ENCODE results near the gene COPRS. TPM values are rescaled to one million over a fixed set of nuclear protein-coding genes. Genes with fewer than 3 reads are reported as not detected.

Gene COPRS
- total RNA-seq, 1 donor from 2014 or later: 27.0 TPM

- Mint-ChIP-seq H3K36me3 (ENCODE audit: low read depth) (no peaks in the 10 kb centered on the region), H3K4me1 (peaks cover 1% of the 10 kb centered on the region), H3K4me3 (no peak overlapping the region), H3K9me3 (no peaks in the 10 kb centered on the region), H3K27me3 (peaks cover 6% of the 10 kb centered on the region), H3K27ac (no peak overlapping the region)
- no peak for TF ChIP-seq CTCF (IDR thresholded peaks at IDR 0.05)
- DNase-seq: no peak
- CTCF ChIA-PET: no interaction called here
- no peak for ATAC-seq (ENCODE audit: low read depth)
- intact Hi-C loops (cut with micrococcal nuclease): no loop called here
- POLR2A ChIA-PET: no interaction called here
Observed at GRCh38 chr17:31807846-31808245, 51.2 kb downstream of the COPRS start.

- no peaks in the 10 kb centered on the region for H3K36me3 Mint-ChIP-seq (ENCODE audit: low read depth)
- DNase-seq (no peak), ATAC-seq (ENCODE audit: low read depth) (no peak)
- peaks cover 6% of the 10 kb centered on the region for H3K27me3 Mint-ChIP-seq
- POLR2A ChIA-PET: interaction anchor here (0.6 kb wide), 1 partner anchor 1021 kb away, joined by 8 read pairs; no protein-coding TSS in a partner anchor
- intact Hi-C loops (cut with micrococcal nuclease): no loop called here
- H3K9me3 Mint-ChIP-seq: no peaks in the 10 kb centered on the region
- H3K4me3 Mint-ChIP-seq: no peak overlapping the region
- H3K4me1 Mint-ChIP-seq: peaks cover 1% of the 10 kb centered on the region
- H3K27ac Mint-ChIP-seq: no peak overlapping the region
- no peak for TF ChIP-seq CTCF (IDR thresholded peaks at IDR 0.05)
- CTCF ChIA-PET: no interaction called here
Observed at GRCh38 chr17:31806921-31807320, 52.1 kb downstream of the COPRS start.

- no peaks in the 10 kb centered on the region for H3K27me3 Mint-ChIP-seq
- no peak overlapping the region for H3K4me3 Mint-ChIP-seq
- H3K36me3 Mint-ChIP-seq (ENCODE audit: low read depth): no peaks in the 10 kb centered on the region
- CTCF ChIA-PET: no interaction called here
- POLR2A ChIA-PET: no interaction called here
- no peak overlapping the region for H3K27ac Mint-ChIP-seq
- intact Hi-C loops (cut with micrococcal nuclease): no loop called here
- DNase-seq (no peak), ATAC-seq (ENCODE audit: low read depth) (no peak)
- H3K9me3 Mint-ChIP-seq: no peaks in the 10 kb centered on the region
- TF ChIP-seq CTCF (IDR thresholded peaks at IDR 0.05): no peak
- H3K4me1 Mint-ChIP-seq: peaks cover 1% of the 10 kb centered on the region
Observed at GRCh38 chr17:31803494-31804213, 55.4 kb downstream of the COPRS start.

- ChIA-PET POLR2A (no interaction called here), CTCF (no interaction called here)
- H3K9me3 Mint-ChIP-seq: no peaks in the 10 kb centered on the region
- peaks cover 1% of the 10 kb centered on the region for H3K4me1 Mint-ChIP-seq
- ATAC-seq (ENCODE audit: low read depth) (no peak), DNase-seq (no peak)
- intact Hi-C loops (cut with micrococcal nuclease): no loop called here
- no peaks in the 10 kb centered on the region for H3K27me3 Mint-ChIP-seq
- H3K27ac Mint-ChIP-seq: no peak overlapping the region
- TF ChIP-seq CTCF (IDR thresholded peaks at IDR 0.05): no peak
- no peak overlapping the region for H3K4me3 Mint-ChIP-seq
- H3K36me3 Mint-ChIP-seq (ENCODE audit: low read depth): no peaks in the 10 kb centered on the region
Observed at GRCh38 chr17:31802502-31802901, 56.5 kb downstream of the COPRS start.

Other genes starting within 250 kb of the COPRS start
- gene UTP6, start 42.5 kb upstream of the COPRS start, total RNA-seq: 117 and 124 TPM in 2 replicates
- 36.2 and 38.2 TPM in 2 replicates for gene SUZ12, start 77.8 kb upstream of the COPRS start, total RNA-seq
- gene LRRC37B, start 148.1 kb upstream of the COPRS start, total RNA-seq: 13.8 and 19.5 TPM in 2 replicates

All from activated B cell treated with CpG ODN at 0.5 μM for 24 hours (primary cell).